Measurements from ENCODE around the gene NUDT14. TPM values are rescaled to one million over a fixed set of nuclear protein-coding genes. Genes with fewer than 3 reads are reported as not detected.

Gene NUDT14
- total RNA-seq, 1 experiment from 2014 or later = 31.8 TPM

GRCh38 chr14:105144666-105145380 is 36.3 kb downstream of the NUDT14 start:
- Histone ChIP-seq H3K4me1 (replicated peaks) (no peaks in the 10 kb centered on the region), H3K27ac (no peak overlapping the region), H3K27me3 (replicated peaks) (no peaks in the 10 kb centered on the region), H3K9me3 (replicated peaks) (0 out of 2 replicates have a peak, but pooled peaks cover 4% of the 10 kb centered on the region), H3K36me3 (peaks cover 91% of the 10 kb centered on the region), H3K4me3 (no peak overlapping the region)
- DNase-seq (ENCODE audit: low read depth in 1 of 2, low spot score in 2 of 2) = no peak

- DNase-seq (ENCODE audit: low read depth in 1 of 2, low spot score in 2 of 2) = no peak
- H3K27ac ChIP-seq = no peak overlapping the region
- peaks cover 92% of the 10 kb centered on the region for H3K36me3 ChIP-seq
These were observed 37.0 kb downstream of the NUDT14 start for GRCh38 chr14:105144026-105144665.

GRCh38 chr14:105143451-105144025 is 37.6 kb downstream of the NUDT14 start:
- Histone ChIP-seq H3K4me1 (replicated peaks) (no peaks in the 10 kb centered on the region), H3K27me3 (replicated peaks) (no peaks in the 10 kb centered on the region), H3K9me3 (replicated peaks) (0 out of 2 replicates have a peak, but pooled peaks cover 4% of the 10 kb centered on the region), H3K27ac (no peak overlapping the region), H3K36me3 (peaks cover 88% of the 10 kb centered on the region), H3K4me3 (no peak overlapping the region)
- no peak for DNase-seq (ENCODE audit: low read depth in 1 of 2, low spot score in 2 of 2)

More at GRCh38 chr14:105144026-105144665, 37.0 kb downstream of the NUDT14 start:
- Histone ChIP-seq H3K4me3 (no peak overlapping the region), H3K4me1 (replicated peaks) (no peaks in the 10 kb centered on the region), H3K27me3 (replicated peaks) (no peaks in the 10 kb centered on the region), H3K9me3 (replicated peaks) (0 out of 2 replicates have a peak, but pooled peaks cover 4% of the 10 kb centered on the region)

GRCh38 chr14:105142651-105143450 is 38.3 kb downstream of the NUDT14 start:
- no peak for DNase-seq (ENCODE audit: low read depth in 1 of 2, low spot score in 2 of 2)
- Histone ChIP-seq H3K4me3 (no peak overlapping the region), H3K4me1 (replicated peaks) (no peaks in the 10 kb centered on the region), H3K9me3 (replicated peaks) (0 out of 2 replicates have a peak, but pooled peaks cover 4% of the 10 kb centered on the region), H3K27ac (no peak overlapping the region), H3K36me3 (peaks cover 81% of the 10 kb centered on the region), H3K27me3 (replicated peaks) (no peaks in the 10 kb centered on the region)

GRCh38 chr14:105141486-105142281 is 39.4 kb downstream of the NUDT14 start:
- H3K9me3 ChIP-seq (replicated peaks) = 0 out of 2 replicates have a peak, but pooled peaks cover 4% of the 10 kb centered on the region
- no peaks in the 10 kb centered on the region for H3K27me3 ChIP-seq (replicated peaks)
- H3K36me3 ChIP-seq = peaks cover 71% of the 10 kb centered on the region
- H3K27ac ChIP-seq = no peak overlapping the region
- H3K4me1 ChIP-seq (replicated peaks) = no peaks in the 10 kb centered on the region
- H3K4me3 ChIP-seq = no peak overlapping the region
- no peak for DNase-seq (ENCODE audit: low read depth in 1 of 2, low spot score in 2 of 2)

- Histone ChIP-seq H3K27ac (no peak overlapping the region), H3K9me3 (replicated peaks) (0 out of 2 replicates have a peak, but pooled peaks cover 4% of the 10 kb centered on the region), H3K4me1 (replicated peaks) (no peaks in the 10 kb centered on the region), H3K4me3 (no peak overlapping the region), H3K27me3 (replicated peaks) (no peaks in the 10 kb centered on the region), H3K36me3 (peaks cover 65% of the 10 kb centered on the region)
- no peak for DNase-seq (ENCODE audit: low read depth in 1 of 2, low spot score in 2 of 2)
These were observed 40.1 kb downstream of the NUDT14 start for GRCh38 chr14:105141026-105141425.

GRCh38 chr14:105140581-105140980 is 40.5 kb downstream of the NUDT14 start:
- Histone ChIP-seq H3K4me3 (no peak overlapping the region), H3K27ac (no peak overlapping the region), H3K9me3 (replicated peaks) (0 out of 2 replicates have a peak, but pooled peaks cover 4% of the 10 kb centered on the region), H3K4me1 (replicated peaks) (no peaks in the 10 kb centered on the region), H3K27me3 (replicated peaks) (no peaks in the 10 kb centered on the region), H3K36me3 (peaks cover 60% of the 10 kb centered on the region)
- no peak for DNase-seq (ENCODE audit: low read depth in 1 of 2, low spot score in 2 of 2)

GRCh38 chr14:105139831-105140239 is 41.3 kb downstream of the NUDT14 start:
- Histone ChIP-seq H3K9me3 (replicated peaks) (0 out of 2 replicates have a peak, but pooled peaks cover 4% of the 10 kb centered on the region), H3K36me3 (peaks cover 53% of the 10 kb centered on the region), H3K27ac (no peak overlapping the region), H3K4me3 (no peak overlapping the region), H3K27me3 (replicated peaks) (no peaks in the 10 kb centered on the region), H3K4me1 (replicated peaks) (no peaks in the 10 kb centered on the region)
- no peak for DNase-seq (ENCODE audit: low read depth in 1 of 2, low spot score in 2 of 2)

GRCh38 chr14:105139212-105139825 is 41.8 kb downstream of the NUDT14 start:
- Histone ChIP-seq H3K4me3 (no peak overlapping the region), H3K9me3 (replicated peaks) (0 out of 2 replicates have a peak, but pooled peaks cover 4% of the 10 kb centered on the region), H3K27ac (no peak overlapping the region), H3K4me1 (replicated peaks) (no peaks in the 10 kb centered on the region), H3K36me3 (peaks cover 48% of the 10 kb centered on the region), H3K27me3 (replicated peaks) (no peaks in the 10 kb centered on the region; the same call in 1 of the 2 replicates)
- no peak for DNase-seq (ENCODE audit: low read depth in 1 of 2, low spot score in 2 of 2)

GRCh38 chr14:105138551-105139111 is 42.5 kb downstream of the NUDT14 start:
- Histone ChIP-seq H3K9me3 (replicated peaks) (0 out of 2 replicates have a peak, but pooled peaks cover 4% of the 10 kb centered on the region), H3K27me3 (replicated peaks) (no peaks in the 10 kb centered on the region; the same call in none of the 2 replicates), H3K4me1 (replicated peaks) (no peaks in the 10 kb centered on the region), H3K27ac (no peak overlapping the region), H3K4me3 (no peak overlapping the region), H3K36me3 (peaks cover 43% of the 10 kb centered on the region)
- no peak for DNase-seq (ENCODE audit: low read depth in 1 of 2, low spot score in 2 of 2)

- peak in 1 of 2 experiments; percentile 44 for DNase-seq (ENCODE audit: low read depth in 1 of 2, low spot score in 2 of 2)
- Histone ChIP-seq H3K4me3 (no peak overlapping the region), H3K36me3 (peaks cover 37% of the 10 kb centered on the region), H3K27me3 (replicated peaks) (peaks cover 1% of the 10 kb centered on the region), H3K4me1 (replicated peaks) (no peaks in the 10 kb centered on the region), H3K27ac (no peak overlapping the region), H3K9me3 (replicated peaks) (0 out of 2 replicates have a peak, but pooled peaks cover 4% of the 10 kb centered on the region)
These were observed 43.0 kb downstream of the NUDT14 start for GRCh38 chr14:105138021-105138541.

- Histone ChIP-seq H3K27ac (no peak overlapping the region), H3K27me3 (replicated peaks) (peaks cover 3% of the 10 kb centered on the region), H3K9me3 (replicated peaks) (0 out of 2 replicates have a peak, but pooled peaks cover 4% of the 10 kb centered on the region), H3K36me3 (peaks cover 32% of the 10 kb centered on the region), H3K4me1 (replicated peaks) (no peaks in the 10 kb centered on the region), H3K4me3 (no peak overlapping the region)
- DNase-seq (ENCODE audit: low read depth in 1 of 2, low spot score in 2 of 2) = no peak
These were observed 43.6 kb downstream of the NUDT14 start for GRCh38 chr14:105137481-105138020.
